GOT3 (cell line): ENCODE measurements around the gene MPRIP.
"Not testable (repeated sequence)": the region's sequence is repeated elsewhere in the genome, so short reads cannot be mapped to it uniquely, and the experiment has no call there.

Experiments used
- DNase-seq: peaks from one replicate; lab custom pipeline; 2025; ENCODE audit warnings: mixed read lengths; lab: John Stamatoyannopoulos, UW

Gene MPRIP

DNA sequence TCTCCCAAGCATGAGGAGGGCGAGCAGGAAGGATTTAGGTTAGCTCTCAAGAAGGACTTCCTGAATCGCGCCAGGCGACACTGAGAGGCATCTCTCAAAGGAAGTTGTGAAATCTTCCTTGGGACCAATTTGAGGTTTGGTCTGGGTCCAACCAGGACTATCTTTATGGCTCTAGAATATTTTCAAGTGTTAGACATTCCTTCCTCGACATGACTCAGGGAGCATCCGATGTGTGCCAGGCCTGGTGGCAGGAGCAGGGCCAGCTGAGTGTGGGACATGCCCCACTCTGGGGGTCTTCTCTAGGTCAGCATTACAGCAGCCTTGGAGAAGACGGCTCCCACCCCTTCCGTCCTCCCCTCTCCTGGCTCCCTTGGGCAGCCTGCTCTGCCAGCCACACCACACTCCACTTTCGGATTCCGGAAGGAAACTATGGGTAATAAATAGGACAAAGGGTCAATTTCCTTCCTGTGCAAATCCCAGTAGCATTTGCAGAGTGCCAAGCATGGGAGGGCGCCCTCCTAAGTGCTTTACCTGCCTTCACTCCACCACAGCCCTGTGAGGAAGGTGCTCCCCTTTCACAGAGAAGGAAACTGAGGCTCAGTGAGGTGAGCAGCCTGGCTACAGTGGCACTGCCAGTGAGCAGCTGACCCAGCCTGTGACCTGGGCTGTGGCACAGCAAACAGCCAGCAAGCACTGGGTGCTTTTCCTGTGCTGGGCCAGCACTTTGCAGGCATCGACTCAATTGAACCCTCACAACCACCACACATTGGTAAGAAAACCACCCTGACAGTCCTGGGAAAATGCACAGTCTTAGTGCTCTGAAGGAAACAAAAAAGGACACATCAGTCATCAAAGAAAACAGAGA is 31.0 kb upstream of the MPRIP start:
- DNase-seq, result peak; percentile 43

DNA sequence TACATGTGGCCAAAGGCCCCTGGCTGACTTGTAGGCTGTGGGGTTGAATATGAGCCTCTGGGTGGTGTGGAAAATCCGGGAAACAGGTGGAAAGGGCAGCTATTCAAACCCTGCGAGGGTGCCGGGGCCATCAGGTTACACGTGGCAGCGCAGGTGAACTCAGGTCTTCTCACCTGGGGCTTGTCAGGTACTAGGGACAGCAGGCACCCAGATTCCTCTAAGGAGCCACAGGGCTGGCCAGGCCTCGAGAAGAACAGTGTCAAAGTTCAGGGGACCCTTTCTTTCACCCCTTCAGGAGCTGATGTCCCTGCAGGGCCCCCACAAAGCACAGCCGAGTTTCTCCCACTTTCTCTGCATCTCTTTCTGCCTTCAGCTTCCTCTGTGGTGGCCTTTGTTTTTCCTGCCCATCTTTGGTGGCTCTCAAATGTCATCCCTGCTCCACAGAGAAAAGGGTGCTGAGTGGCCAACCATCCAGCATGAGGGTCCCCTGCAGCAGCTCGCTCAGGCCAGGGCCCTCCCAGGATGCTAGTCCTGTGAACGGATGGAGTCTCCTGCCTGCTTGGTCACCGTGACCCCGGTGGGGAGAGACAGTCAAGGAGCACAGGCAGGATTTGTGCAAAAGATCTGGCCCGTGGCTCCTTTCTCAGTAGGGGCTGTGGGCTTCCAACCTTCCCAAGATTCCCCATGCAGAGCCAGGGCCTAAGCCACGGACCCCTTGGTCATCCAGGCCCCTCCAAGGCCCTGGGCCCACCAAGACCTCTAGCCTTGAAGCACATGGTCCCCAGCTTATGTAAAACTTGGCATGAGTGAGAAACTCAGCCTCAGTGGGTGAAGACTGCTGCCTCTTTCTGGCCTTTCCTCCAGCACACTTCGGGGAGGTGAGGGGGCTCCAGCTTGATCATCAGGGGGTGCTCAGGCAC is 28.2 kb upstream of the MPRIP start:
- not testable (repeated sequence) for DNase-seq

DNA sequence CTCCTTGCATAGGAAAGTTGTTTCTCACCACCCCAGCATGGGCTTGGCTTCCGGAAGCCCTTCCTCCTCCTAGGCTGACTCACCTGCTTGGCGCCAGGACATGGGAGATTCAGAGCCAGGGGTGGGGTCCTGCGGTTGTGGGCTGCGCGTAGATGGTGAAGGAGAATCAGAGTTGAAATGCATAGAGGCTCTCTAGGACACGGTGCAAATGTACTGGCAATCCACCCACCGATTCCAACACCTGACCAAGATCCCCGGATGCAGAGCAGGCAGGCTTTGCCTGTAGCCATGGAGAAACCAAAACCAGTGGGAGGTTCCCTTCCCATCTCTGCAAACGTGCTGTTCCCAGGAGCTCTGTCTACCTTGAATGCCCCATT is 27.5 kb upstream of the MPRIP start:
- DNase-seq, result not testable (repeated sequence)

DNA sequence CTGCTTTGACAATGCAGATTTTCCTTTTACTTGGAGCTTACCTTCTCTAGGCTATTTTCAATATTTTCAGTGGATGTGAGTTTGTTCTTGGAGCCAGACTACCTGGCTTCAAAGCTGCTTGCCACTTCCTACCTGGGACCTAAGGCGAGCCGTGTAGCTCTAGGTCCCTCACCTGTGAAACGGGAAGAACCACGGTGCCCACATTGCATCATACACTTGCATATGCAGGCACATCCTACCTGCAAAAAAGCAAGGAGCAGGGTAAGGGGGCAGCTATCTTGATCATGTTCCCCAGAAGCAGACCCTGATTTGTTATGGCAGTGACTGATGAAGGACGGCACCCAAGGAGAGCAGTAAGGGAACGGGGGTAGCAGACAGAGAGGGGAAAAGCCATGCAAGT is 27.0 kb upstream of the MPRIP start:
- no peak for DNase-seq

DNA sequence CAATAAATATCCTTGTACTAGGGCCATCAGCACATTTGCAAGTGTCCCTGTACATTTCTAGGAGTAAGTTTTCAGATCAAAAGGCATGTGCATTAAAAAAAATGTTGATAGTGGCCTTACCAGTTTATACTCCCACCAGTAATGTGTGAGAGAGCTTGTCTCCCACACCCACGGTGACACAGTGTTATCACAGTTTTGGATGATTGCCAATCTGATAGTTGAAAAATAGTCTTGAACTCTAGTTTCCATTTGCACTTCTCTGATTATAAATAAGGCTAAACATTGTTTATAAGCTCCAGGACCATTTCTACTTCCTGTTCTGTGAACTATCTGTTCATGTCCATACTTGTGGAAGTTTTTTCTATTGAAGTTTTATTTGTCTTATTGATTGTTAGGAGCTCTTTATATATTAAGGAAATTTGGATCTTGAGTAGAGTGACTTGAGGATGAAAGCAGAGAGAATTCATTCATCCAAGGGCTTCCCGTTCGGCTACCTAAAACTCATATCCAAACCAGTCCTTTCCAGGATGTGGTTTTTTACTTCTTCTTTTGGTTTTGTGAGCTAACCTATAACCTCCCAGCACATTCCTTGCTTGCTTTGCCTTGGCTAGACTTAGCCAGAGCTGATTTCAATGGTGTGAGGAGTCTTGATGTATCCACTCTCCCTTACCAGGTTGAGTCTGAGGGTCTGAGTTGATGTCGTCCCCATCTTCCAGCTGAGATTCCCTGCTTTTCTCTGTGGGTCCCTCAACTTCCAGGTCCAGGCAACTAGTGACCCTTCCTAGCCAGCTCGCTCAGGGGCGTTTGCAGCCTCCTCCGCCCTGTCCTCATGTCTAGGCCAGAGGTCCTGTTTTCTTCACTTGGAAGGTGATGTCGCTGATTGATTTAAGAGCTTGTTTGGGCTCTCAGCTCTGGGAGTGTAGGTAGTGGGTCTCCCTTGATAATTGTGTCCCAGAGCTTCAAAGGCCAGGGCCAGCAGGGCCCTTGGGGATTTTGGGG is 25.8 kb upstream of the MPRIP start:
- not testable (repeated sequence) for DNase-seq

DNA sequence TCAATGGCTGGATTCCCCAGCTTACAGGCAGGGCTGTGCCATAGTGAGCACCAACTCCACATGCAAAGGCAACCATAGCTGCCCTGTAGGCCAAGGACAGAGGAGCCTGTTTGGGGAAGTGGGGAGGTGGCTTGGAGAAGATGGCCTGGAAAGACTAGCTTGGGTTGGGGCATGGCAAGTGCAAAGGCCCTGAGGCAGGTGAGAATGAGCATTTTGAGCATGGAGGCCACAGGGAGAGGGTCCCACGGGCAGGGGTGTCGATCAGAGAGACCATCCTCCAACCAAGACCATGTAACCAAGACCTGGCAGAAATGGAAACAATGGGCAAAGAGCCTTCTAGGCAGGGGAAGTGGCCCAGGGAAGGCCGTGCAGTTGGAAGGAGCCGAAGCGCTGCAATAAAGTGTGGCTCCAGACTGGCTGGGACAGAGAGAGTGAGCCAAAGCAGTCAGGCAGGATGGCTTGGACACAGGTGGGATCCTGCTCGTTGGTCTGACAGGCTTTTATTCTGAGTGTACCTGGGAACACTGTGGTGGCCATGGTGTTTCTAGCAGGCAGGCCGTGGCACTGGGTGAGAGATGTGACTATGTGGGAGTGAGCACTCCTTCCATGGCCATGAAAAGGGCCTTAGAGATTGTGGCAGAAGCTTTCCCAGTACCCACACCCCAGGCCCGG is 24.8 kb upstream of the MPRIP start:
- no peak for DNase-seq

DNA sequence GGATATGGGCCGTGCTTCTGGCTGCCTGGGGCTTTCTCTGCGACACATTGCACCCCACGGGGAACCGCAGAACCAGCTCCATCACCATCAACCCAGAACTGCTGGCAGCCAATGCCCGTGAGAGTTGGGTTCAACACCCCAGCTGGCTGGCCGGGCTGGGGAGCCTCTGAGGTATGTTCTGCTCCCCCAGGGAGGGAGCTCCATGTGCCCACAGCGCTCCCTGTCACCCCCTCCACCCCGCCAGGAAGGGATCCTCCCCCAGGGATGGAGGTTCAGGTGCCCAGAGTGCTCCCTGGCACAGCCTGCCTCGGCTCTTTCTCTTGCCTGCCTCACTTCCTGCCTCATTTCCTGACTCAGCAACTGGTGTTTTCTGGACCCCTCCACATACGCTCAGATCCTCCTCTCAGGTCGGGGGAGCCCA is 24.2 kb upstream of the MPRIP start:
- DNase-seq, result no peak

DNA sequence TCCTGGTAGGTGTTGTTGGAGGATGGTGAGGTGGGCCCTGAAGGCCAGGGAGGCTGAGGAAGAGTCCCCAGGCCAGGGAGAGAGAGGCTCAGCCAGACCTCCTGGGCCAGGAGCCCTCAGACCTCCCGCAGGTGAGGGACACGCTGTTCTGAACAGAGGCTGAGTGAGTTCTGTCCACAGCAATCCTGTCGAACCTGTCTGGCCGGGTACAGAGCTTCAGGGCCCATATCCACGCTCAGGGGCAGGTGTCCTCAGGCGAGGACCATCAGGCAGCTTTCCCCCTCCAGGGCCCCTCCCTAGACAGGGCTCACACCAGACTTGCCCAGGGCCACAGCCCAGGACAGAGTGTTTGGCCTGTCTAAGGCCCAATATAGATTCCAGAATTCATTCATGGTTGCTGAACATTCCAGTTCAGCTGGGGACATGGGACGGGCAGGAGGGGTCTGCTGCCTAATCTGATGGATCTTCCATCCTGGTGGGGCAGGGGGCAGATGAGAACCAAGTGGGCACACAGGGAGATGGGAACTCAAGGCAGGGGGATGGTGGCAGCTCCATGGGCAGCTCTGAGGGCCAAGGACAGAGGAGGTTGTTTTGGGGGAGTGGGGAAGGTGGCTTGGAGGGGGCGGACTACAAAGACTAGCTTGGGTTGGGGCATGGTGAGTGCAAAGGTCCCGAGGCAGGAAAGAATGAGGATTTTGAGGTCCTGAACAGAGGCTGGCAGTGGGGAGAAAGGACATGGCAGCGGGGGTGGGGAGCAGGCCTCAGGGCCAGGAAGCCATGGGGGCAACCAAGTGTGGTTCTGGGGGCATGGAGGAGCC is 23.4 kb upstream of the MPRIP start:
- no peak for DNase-seq

DNA sequence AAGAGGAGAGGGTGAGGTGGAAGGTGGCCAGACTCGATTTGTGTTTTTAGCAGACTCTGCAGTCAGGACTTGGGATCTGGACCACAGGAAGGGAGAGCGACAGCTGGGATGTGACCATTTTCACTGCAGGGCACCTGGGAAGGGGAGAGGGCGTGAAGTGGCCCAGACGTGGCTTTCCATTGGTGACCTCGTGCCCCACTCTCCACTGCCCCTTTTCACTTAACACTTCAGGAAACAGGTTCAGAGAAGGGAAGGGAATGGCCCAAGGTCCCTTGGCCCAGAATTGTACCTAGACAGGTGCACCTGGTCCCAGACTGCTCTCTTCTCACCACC is 22.9 kb upstream of the MPRIP start:
- DNase-seq, result no peak

DNA sequence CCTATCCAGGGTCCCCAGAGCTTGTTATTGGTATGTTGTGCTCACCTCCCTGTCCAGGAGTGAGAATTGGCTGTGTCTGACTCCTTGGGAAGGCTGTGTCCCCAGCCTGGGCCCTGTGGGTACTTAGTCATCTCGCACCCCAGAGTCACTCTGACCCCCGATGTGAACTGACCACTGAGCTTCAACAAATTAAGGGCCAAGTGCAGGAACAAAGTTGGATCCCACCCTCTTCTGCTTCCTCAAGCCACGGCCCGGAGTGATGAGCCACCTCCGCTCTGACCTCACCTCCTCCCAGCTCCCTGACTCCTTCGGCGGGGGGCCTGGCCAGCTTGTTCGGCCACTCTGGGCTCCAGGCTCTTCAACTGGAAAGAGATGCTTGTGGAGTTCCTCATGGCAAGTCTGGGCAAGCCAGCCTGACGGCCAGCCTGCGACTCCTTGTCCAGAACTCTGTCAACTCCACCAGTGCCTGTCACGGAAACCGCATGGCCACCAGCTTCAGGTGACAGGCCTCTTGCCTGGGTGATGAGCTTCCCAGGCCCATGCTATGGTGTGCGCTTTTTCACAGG is 22.3 kb upstream of the MPRIP start:
- DNase-seq, result no peak

DNA sequence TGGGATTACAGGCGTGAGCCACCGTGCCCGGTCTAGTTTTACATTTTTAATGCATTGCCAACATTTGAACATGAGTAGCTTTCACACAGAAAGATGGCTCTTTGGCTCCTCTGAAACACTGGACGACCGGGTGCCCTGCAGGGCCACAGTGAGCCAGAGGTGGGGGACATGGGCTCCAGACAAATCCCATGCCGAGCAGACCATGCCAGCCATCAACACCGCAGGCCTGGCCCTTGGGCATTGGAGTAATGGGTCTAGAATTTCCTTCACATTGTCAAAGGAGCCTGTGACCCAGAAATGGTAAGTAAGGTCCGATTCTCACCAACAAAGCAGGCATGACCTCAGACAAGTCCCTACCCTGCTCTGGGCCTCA is 21.4 kb upstream of the MPRIP start:
- DNase-seq, result no peak

DNA sequence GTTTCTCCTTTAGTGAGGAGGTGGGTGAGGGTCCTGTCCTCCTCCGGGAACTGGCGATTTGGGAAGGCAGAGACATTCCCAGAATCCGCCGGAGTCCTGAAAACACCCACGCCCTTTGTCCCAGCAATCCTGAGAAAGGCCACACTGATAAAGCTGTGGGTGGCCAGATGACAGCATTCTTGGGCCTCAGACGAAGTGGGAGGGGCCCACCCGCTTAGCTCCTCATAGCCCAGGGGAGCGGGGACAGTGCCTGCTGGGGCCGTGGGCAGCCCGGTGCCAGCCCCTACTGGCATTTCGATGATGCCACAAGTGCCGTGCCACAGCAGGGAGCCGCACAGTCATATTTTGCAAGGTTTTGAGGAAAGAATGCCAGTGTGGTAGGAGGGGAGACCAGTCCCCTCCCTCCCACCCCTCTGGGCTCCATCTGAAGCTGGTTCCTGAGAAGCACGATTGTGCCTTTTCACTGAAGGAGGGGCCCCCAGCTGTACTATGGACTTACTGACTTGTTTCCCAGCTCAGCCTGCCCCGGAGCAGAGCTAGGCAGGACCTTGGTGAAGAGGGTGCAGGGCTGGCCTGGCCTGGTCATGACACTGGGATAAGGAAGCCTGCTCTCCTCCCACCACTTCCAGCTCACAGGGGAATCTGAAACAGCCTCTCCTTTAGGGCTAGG is 20.9 kb upstream of the MPRIP start:
- no peak for DNase-seq

DNA sequence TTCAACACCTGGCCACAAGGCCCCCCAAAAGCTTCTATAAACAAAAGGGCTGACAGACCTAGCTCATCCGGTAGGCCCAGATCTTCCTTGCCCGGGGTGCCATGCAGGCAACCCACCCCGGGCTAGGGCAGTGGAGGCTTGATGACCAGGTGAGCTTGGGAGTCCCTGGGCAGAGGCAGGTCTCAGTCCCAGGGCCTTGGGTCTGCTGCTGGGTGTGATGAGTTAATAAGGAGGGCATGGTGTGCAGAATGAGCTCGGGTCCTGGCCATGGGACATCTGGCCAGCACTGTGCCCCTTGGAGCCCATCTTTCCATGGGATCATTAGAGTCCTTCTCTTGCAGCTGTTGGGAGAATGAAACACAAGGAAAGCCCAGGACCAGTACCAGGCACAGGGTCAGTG is 20.2 kb upstream of the MPRIP start:
- no peak for DNase-seq

DNA sequence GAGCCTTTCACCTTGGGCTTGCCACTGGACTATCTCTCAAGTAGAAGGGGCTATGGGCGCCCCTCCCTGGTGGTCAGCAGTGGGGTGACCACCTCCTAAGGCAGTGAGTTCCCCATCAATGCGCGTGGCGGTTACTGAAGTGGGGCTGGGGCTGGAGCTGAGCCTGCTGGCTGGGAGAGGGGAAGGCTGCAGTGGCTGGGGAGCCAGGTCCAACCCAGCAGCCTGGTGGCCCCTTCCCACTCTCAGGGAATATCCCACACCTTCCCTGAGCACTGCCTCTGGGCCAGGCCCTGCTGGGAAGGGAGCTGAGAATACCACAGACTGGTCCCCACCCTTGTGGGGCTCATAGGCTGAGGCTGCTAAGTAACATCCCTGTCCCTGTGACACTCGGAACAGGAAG is 19.8 kb upstream of the MPRIP start:
- DNase-seq, result no peak

DNA sequence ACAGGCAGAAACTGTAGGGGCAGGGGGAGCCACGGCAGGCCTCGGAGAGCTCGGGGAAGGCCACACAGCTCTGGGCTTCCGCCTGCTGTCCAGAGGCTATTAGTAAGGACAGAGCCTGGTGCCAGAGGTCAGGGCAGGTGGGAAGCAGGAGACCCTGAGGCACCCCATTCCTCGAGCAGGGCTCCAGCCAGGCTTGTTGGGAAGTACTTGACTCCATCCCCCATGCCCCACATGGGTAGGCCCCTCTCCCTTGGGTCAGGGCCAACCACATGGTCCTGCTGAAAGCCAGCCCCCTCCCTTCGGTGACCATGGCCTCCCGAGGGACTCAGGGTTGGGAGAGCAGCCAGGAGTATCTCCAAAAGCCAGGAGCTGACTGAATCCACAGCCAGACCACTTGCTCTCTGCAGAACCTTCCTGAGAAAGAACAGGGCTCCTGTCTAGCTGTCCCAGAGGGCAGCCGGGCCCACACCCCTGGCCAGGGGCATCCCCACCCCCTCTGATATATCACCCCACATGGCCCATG is 17.4 kb upstream of the MPRIP start:
- DNase-seq, result no peak

DNA sequence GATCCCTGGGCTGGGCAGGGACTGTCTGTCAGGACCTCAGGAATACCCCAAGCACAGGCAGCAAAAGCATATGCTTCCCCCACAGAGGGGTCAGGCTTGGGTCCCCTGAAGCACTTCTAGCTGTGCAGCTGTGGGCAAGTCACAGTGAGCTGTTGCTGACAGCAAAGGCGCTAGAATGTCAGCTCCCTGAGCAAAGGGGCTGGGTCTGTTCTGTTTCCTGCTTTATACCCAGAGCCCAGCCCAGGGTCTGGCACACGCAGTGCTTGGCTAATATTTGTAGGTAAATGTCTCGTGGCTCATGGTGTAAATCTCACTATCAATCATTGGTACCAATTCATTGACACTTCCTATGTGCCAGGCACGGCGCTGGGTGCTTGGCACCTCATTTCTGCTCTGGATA is 16.6 kb upstream of the MPRIP start:
- DNase-seq, result no peak

DNA sequence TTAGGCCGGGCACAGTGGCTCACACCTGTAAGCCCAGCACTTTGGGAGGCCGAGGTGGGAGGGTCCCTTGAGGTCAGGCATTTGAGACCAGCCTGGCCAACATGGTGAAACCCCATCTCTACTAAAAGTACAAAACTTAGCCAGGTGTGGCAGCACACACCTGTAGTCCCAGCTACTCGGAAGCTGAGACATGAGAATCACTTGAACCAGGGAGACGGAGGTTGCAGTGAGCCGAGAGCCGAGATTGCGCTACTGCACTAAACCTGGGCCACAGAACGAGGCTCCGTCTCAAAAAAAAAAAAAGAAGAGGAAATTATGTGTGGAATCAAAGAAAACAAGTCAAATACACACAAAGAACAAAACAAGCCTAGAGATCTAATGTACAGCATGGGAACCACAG is 16.1 kb upstream of the MPRIP start:
- no peak for DNase-seq

DNA sequence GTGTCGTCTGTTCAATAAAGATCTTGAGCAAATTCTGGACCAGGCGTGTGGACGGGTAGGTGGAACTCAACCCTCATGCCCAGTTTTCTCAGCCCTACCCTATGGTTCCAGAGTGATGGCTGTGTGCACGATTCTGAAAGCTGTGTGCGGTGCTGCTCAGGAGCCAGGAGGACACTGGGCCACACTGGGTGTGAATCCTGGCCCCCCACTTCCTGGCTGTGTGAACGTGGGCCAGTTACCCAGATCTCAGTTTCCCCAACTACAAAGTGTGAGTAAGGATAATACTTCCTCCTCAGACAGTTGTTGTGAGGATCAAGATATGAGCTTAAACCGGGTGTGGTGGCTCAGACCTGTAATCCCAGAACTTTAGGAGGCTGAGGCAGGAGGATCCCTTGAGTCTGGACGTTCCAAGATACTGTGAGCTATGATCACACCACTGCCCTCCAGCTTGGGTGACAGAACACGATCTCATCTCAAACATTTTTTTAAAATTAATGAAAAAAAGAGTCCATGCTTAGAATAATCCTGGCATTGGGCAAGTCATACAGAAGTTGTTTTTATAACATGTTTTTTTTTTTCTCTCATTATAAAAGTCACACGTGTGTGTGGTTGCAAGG is 14.7 kb upstream of the MPRIP start:
- DNase-seq, result no peak
